Activated T-cell treated with anti-CD3 and anti-CD28 coated beads, Interleukin-2, amount 50 U/mL, for 4 hours (primary cell): ENCODE measurements around the gene DSCAML1. TPM values are rescaled to one million over a fixed set of nuclear protein-coding genes. Genes with fewer than 3 reads are reported as not detected.

ENCODE experiments used
- ATAC-seq, 2 donors: fragments of 200-7000 bp; cut with Tn5 transposase; one replicate each; pipeline ENCODE4 v1.10.0; 2021
- DNase-seq: peaks from one replicate; pipeline ENCODE4 v3.0.0-alpha.2; 2020
- H3K27me3 Mint-ChIP-seq: one replicate; pipeline ENCODE4 v1.8.0; 2021; ENCODE audit warnings: low read depth, mixed read lengths
- H3K36me3 Mint-ChIP-seq: one replicate; pipeline ENCODE4 v1.8.0; 2022; ENCODE audit warnings: mixed read lengths; ENCODE audit not compliant: insufficient read depth
- H3K4me1 Mint-ChIP-seq: one replicate; pipeline ENCODE4 v1.8.0; 2021; ENCODE audit warnings: low read depth, mixed read lengths
- H3K4me3 Mint-ChIP-seq: one replicate; pipeline ENCODE4 v1.8.0; 2021; ENCODE audit warnings: mild to moderate bottlenecking, moderate library complexity, mixed read lengths
- H3K9me3 Mint-ChIP-seq: one replicate; pipeline ENCODE4 v1.8.0; 2021; ENCODE audit warnings: mixed read lengths
- total RNA-seq, 3 donors: library from RNA; stranded (reverse); gene quantifications; one replicate each; pipeline ENCODE4 v1.2.1, GENCODE V29; 2021

Gene DSCAML1
- total RNA-seq, 3 donors from 2014 or later: not detected

GRCh38 chr11:117502015-117502778 lies 294.8 kb downstream of the DSCAML1 start:
- Mint-ChIP-seq H3K27me3 (no peaks in the 10 kb centered on the region), H3K4me1 (no peaks in the 10 kb centered on the region), H3K4me3 (no peak overlapping the region), H3K36me3 (no peaks in the 10 kb centered on the region), H3K9me3 (no peaks in the 10 kb centered on the region)
- no peak for DNase-seq
- ATAC-seq: no peak

- H3K9me3 Mint-ChIP-seq: no peaks in the 10 kb centered on the region
- no peak for DNase-seq
- H3K27me3 Mint-ChIP-seq: no peaks in the 10 kb centered on the region
- H3K36me3 Mint-ChIP-seq: no peaks in the 10 kb centered on the region
- H3K4me1 Mint-ChIP-seq: no peaks in the 10 kb centered on the region
- no peak overlapping the region for H3K4me3 Mint-ChIP-seq
- ATAC-seq: no peak
Measured at GRCh38 chr11:117501237-117501898, 295.6 kb downstream of the DSCAML1 start.

- H3K4me1 Mint-ChIP-seq: no peaks in the 10 kb centered on the region
- no peaks in the 10 kb centered on the region for H3K36me3 Mint-ChIP-seq
- H3K9me3 Mint-ChIP-seq: no peaks in the 10 kb centered on the region
- no peak overlapping the region for H3K4me3 Mint-ChIP-seq
- peaks cover 3% of the 10 kb centered on the region for H3K27me3 Mint-ChIP-seq
- DNase-seq (no peak), ATAC-seq (no peak)
Measured at GRCh38 chr11:117498791-117499190, 298.2 kb downstream of the DSCAML1 start.

- Mint-ChIP-seq H3K4me3 (no peak overlapping the region), H3K4me1 (no peaks in the 10 kb centered on the region), H3K9me3 (no peaks in the 10 kb centered on the region), H3K36me3 (no peaks in the 10 kb centered on the region), H3K27me3 (peaks cover 3% of the 10 kb centered on the region)
- ATAC-seq: no peak
- no peak for DNase-seq
Measured at GRCh38 chr11:117497206-117497951, 299.6 kb downstream of the DSCAML1 start.

GRCh38 chr11:117495357-117495756 lies 301.7 kb downstream of the DSCAML1 start:
- DNase-seq (no peak), ATAC-seq (no peak)
- Mint-ChIP-seq H3K4me1 (no peaks in the 10 kb centered on the region), H3K9me3 (no peaks in the 10 kb centered on the region), H3K27me3 (peaks cover 10% of the 10 kb centered on the region), H3K4me3 (no peak overlapping the region), H3K36me3 (no peaks in the 10 kb centered on the region)

- H3K4me3 Mint-ChIP-seq: no peak overlapping the region
- H3K36me3 Mint-ChIP-seq: no peaks in the 10 kb centered on the region
- DNase-seq: no peak
- ATAC-seq: no peak
- no peaks in the 10 kb centered on the region for H3K9me3 Mint-ChIP-seq
- no peaks in the 10 kb centered on the region for H3K4me1 Mint-ChIP-seq
- H3K27me3 Mint-ChIP-seq: peaks cover 13% of the 10 kb centered on the region
Measured at GRCh38 chr11:117492578-117493251, 304.3 kb downstream of the DSCAML1 start.

GRCh38 chr11:117490911-117491310 lies 306.1 kb downstream of the DSCAML1 start:
- H3K4me1 Mint-ChIP-seq: no peaks in the 10 kb centered on the region
- H3K9me3 Mint-ChIP-seq: no peaks in the 10 kb centered on the region
- no peak for ATAC-seq
- no peak for DNase-seq
- H3K4me3 Mint-ChIP-seq: no peak overlapping the region
- peaks cover 13% of the 10 kb centered on the region for H3K27me3 Mint-ChIP-seq
- no peaks in the 10 kb centered on the region for H3K36me3 Mint-ChIP-seq

- Mint-ChIP-seq H3K4me1 (no peaks in the 10 kb centered on the region), H3K4me3 (no peak overlapping the region), H3K36me3 (no peaks in the 10 kb centered on the region), H3K27me3 (peaks cover 12% of the 10 kb centered on the region), H3K9me3 (no peaks in the 10 kb centered on the region)
- no peak for DNase-seq
- ATAC-seq: no peak
Measured at GRCh38 chr11:117489999-117490679, 306.9 kb downstream of the DSCAML1 start.

- H3K4me1 Mint-ChIP-seq: no peaks in the 10 kb centered on the region
- DNase-seq (no peak), ATAC-seq (no peak)
- H3K4me3 Mint-ChIP-seq: no peak overlapping the region
- H3K36me3 Mint-ChIP-seq: no peaks in the 10 kb centered on the region
- H3K27me3 Mint-ChIP-seq: peaks cover 10% of the 10 kb centered on the region
- no peaks in the 10 kb centered on the region for H3K9me3 Mint-ChIP-seq
Measured at GRCh38 chr11:117488996-117489952, 307.7 kb downstream of the DSCAML1 start.

- Mint-ChIP-seq H3K4me3 (no peak overlapping the region), H3K9me3 (no peaks in the 10 kb centered on the region), H3K36me3 (no peaks in the 10 kb centered on the region), H3K27me3 (peaks cover 10% of the 10 kb centered on the region), H3K4me1 (no peaks in the 10 kb centered on the region)
- DNase-seq (no peak), ATAC-seq (no peak)
Measured at GRCh38 chr11:117486059-117486458, 311.0 kb downstream of the DSCAML1 start.

GRCh38 chr11:117484156-117484555 lies 312.9 kb downstream of the DSCAML1 start:
- H3K9me3 Mint-ChIP-seq: no peaks in the 10 kb centered on the region

GRCh38 chr11:117483372-117483771 lies 313.6 kb downstream of the DSCAML1 start:
- no peaks in the 10 kb centered on the region for H3K36me3 Mint-ChIP-seq
- no peaks in the 10 kb centered on the region for H3K4me1 Mint-ChIP-seq
- no peaks in the 10 kb centered on the region for H3K9me3 Mint-ChIP-seq
- ATAC-seq (no peak), DNase-seq (no peak)
- no peak overlapping the region for H3K4me3 Mint-ChIP-seq
- H3K27me3 Mint-ChIP-seq: peaks cover 5% of the 10 kb centered on the region

More at GRCh38 chr11:117484156-117484555, 312.9 kb downstream of the DSCAML1 start:
- H3K4me1 Mint-ChIP-seq: no peaks in the 10 kb centered on the region
- no peaks in the 10 kb centered on the region for H3K36me3 Mint-ChIP-seq
- no peak for ATAC-seq
- H3K4me3 Mint-ChIP-seq: no peak overlapping the region
- DNase-seq: no peak
- no peaks in the 10 kb centered on the region for H3K27me3 Mint-ChIP-seq

- Mint-ChIP-seq H3K4me3 (no peak overlapping the region), H3K27me3 (peaks cover 7% of the 10 kb centered on the region), H3K4me1 (no peaks in the 10 kb centered on the region), H3K9me3 (no peaks in the 10 kb centered on the region), H3K36me3 (no peaks in the 10 kb centered on the region)
- DNase-seq (no peak), ATAC-seq (no peak)
Measured at GRCh38 chr11:117482881-117483280, 314.1 kb downstream of the DSCAML1 start.
